CD4-positive, alpha-beta T cell treated with Interleukin-21 for 1 hour (primary cell): Measurements from ENCODE around the gene CHCHD3.
"Not testable (repeated sequence)": the region's sequence is repeated elsewhere in the genome, so short reads cannot be mapped to it uniquely, and the experiment has no call there.

Experiments
- DNase-seq: peaks from one replicate; pipeline ENCODE4 v3.0.0-alpha.2; 2020

The CHCHD3 gene

GRCh38 chr7:132897093-132897687 lies 184.7 kb downstream of the CHCHD3 start:
- DNase-seq: no peak

GRCh38 chr7:132895231-132895630 lies 186.7 kb downstream of the CHCHD3 start:
- DNase-seq: no peak

- DNase-seq: no peak
Observed at GRCh38 chr7:132893560-132893959, 188.3 kb downstream of the CHCHD3 start.

GRCh38 chr7:132892744-132893143 lies 189.1 kb downstream of the CHCHD3 start:
- DNase-seq: not testable (repeated sequence)

GRCh38 chr7:132891554-132891953 lies 190.3 kb downstream of the CHCHD3 start:
- DNase-seq: no peak

GRCh38 chr7:132882714-132883428 lies 199.0 kb downstream of the CHCHD3 start:
- DNase-seq: peak; percentile 39

- DNase-seq: no peak
Observed at GRCh38 chr7:132881317-132881716, 200.6 kb downstream of the CHCHD3 start.

- no peak for DNase-seq
Observed at GRCh38 chr7:132879579-132879978, 202.3 kb downstream of the CHCHD3 start.

- DNase-seq: no peak
Observed at GRCh38 chr7:132878204-132878919, 203.5 kb downstream of the CHCHD3 start.

GRCh38 chr7:132877573-132877972 lies 204.3 kb downstream of the CHCHD3 start:
- no peak for DNase-seq

GRCh38 chr7:132876576-132876975 lies 205.3 kb downstream of the CHCHD3 start:
- DNase-seq: no peak

- no peak for DNase-seq
Observed at GRCh38 chr7:132872034-132872433, 209.9 kb downstream of the CHCHD3 start.

- DNase-seq: no peak
Observed at GRCh38 chr7:132871419-132871818, 210.5 kb downstream of the CHCHD3 start.

- DNase-seq: no peak
Observed at GRCh38 chr7:132869166-132869861, 212.6 kb downstream of the CHCHD3 start.

- no peak for DNase-seq
Observed at GRCh38 chr7:132866551-132866950, 215.3 kb downstream of the CHCHD3 start.

- no peak for DNase-seq
Observed at GRCh38 chr7:132866144-132866531, 215.8 kb downstream of the CHCHD3 start.

- no peak for DNase-seq
Observed at GRCh38 chr7:132865366-132866143, 216.3 kb downstream of the CHCHD3 start.

GRCh38 chr7:132861940-132862554 lies 219.8 kb downstream of the CHCHD3 start:
- DNase-seq: no peak

- no peak for DNase-seq
Observed at GRCh38 chr7:132861424-132861823, 220.5 kb downstream of the CHCHD3 start.

- DNase-seq: no peak
Observed at GRCh38 chr7:132859199-132859598, 222.7 kb downstream of the CHCHD3 start.

- DNase-seq: no peak
Observed at GRCh38 chr7:132858760-132859159, 223.1 kb downstream of the CHCHD3 start.

GRCh38 chr7:132858251-132858650 lies 223.6 kb downstream of the CHCHD3 start:
- no peak for DNase-seq
